Lower leg skin (tissue), 3 donors: Measurements from ENCODE around the gene RNF145.

Experiments used
- CTCF ChIP-seq, 3 donors: fragments of 450-650 bp; IDR thresholded peaks; one replicate each; pipeline ENCODE4 v1.5.1; 2016; ENCODE audit warnings: antibody characterized with exemption in 3 of 3, mild to moderate bottlenecking in 3 of 3, moderate library complexity in 2 of 3
- POLR2A ChIP-seq, 2 donors: fragments of 450-650 bp; IDR thresholded peaks; one replicate each; pipeline ENCODE4 v1.6.1; 2016 to 2017; ENCODE audit warnings: antibody characterized with exemption in 2 of 2, mild to moderate bottlenecking in 1 of 2, moderate library complexity in 1 of 2

- TF ChIP-seq POLR2A (IDR thresholded peaks at IDR 0.05): no peak
- no peak for TF ChIP-seq CTCF (IDR thresholded peaks at IDR 0.05)
These were observed 2.5 kb downstream of the RNF145 start for GRCh38 chr5:159206818-159207217.
